ENCODE data around the gene ITPK1. TPM values are rescaled to one million over a fixed set of nuclear protein-coding genes. Genes with fewer than 3 reads are reported as not detected.
"Not testable (repeated sequence)": the region's sequence is repeated elsewhere in the genome, so short reads cannot be mapped to it uniquely, and the experiment has no call there.

Gene ITPK1
- polyA plus RNA-seq, 2 donors, result 15.8 to 22.4 TPM

DNA sequence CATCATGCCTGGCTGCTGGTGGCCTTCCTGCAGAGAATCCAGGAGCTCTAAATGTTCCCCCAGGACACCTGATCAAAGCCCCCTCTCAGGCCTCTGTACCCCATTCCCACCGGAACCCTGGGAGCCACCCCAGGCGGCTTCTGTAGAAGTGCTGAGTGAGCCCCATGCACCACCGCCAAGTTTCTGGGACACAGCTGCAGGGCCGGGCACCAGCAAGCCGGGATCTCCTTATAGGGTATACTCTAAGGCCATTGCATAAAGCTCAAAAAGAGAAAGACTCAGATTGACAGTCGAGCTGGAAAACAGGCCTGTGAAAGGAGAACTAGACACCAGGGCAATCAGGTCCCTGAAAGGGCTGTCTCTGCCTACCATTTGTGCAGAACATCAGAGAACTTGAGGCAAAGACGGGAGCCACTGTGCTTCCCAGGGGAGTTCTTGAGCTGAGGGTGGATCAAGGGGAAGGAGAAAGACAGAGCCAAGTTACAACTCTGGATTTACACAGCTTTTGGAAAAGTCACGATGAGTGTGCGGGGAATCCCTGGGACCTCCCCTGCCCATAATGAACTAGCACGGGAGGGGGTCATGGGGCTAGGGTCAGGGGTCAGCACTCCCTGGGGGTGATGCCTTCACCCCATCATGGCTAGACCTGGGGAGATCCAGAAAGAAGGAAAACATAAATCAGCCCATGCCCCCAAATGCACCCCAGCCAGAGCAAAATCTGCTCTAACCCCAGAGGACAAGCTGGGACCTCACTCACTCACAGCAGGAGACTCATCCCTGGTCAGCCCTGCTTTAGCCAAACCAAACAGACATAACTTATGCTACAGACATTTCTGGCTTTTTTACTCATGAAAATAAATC, 51.1 kb downstream of the ITPK1 start:
- Histone ChIP-seq H3K9me3 (ENCODE audit: control insufficient read depth in 2 of 2, insufficient read depth in 1 of 2, low read depth in 1 of 2, low read length in 1 of 2) (no peaks in the 10 kb centered on the region), H3K27ac (ENCODE audit: low read depth in 2 of 2, low read length in 1 of 2) (peak overlapping the region; percentile 19 to 78), H3K4me1 (ENCODE audit: control insufficient read depth in 2 of 2, insufficient read depth in 2 of 2, low read length in 1 of 2) (peaks cover 0 to 2% of the 10 kb centered on the region in 2 donors), H3K27me3 (ENCODE audit: control insufficient read depth in 1 of 2, insufficient read depth in 2 of 2, low read length in 2 of 2) (no peaks in the 10 kb centered on the region), H3K36me3 (ENCODE audit: control insufficient read depth in 2 of 2, insufficient read depth in 2 of 2, low read length in 1 of 2) (no peaks in the 10 kb centered on the region), H3K4me3 (ENCODE audit: low read depth in 1 of 2, low read length in 2 of 2) (no peak overlapping the region)
- WGBS, 2 donors, result 68 to 74% methylated on average over 10 of the region's 10 CpGs

DNA sequence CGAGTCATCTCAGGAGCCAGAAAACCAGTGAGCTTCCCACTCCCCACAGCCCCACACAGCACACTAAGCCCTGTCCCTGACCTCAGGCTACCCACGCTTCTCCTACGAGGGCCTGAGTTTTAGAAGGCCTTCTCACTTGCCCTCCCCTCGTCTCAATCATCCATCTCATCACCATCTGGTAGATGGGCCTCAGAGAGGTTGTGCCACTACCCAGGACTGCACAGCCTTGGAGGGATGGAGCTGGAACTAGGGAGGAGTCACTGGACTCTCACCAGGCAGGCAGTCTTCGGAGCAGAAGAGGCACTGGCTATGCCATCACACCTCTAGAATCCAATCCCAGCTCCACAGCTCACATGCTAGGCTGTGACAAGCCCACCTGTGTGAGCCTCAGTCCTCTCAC, 52.3 kb downstream of the ITPK1 start:
- Histone ChIP-seq H3K27me3 (ENCODE audit: control insufficient read depth in 1 of 2, insufficient read depth in 2 of 2, low read length in 2 of 2) (no peaks in the 10 kb centered on the region), H3K36me3 (ENCODE audit: control insufficient read depth in 2 of 2, insufficient read depth in 2 of 2, low read length in 1 of 2) (no peaks in the 10 kb centered on the region), H3K27ac (ENCODE audit: low read depth in 2 of 2, low read length in 1 of 2) (peak overlapping the region; percentile 41 to 72), H3K9me3 (ENCODE audit: control insufficient read depth in 2 of 2, insufficient read depth in 1 of 2, low read depth in 1 of 2, low read length in 1 of 2) (no peaks in the 10 kb centered on the region), H3K4me3 (ENCODE audit: low read depth in 1 of 2, low read length in 2 of 2) (no peak overlapping the region), H3K4me1 (ENCODE audit: control insufficient read depth in 2 of 2, insufficient read depth in 2 of 2, low read length in 1 of 2) (peaks cover 0 to 2% of the 10 kb centered on the region in 2 donors)
- WGBS, 2 donors, result 78 to 86% methylated on average over 5 of the region's 5 CpGs

DNA sequence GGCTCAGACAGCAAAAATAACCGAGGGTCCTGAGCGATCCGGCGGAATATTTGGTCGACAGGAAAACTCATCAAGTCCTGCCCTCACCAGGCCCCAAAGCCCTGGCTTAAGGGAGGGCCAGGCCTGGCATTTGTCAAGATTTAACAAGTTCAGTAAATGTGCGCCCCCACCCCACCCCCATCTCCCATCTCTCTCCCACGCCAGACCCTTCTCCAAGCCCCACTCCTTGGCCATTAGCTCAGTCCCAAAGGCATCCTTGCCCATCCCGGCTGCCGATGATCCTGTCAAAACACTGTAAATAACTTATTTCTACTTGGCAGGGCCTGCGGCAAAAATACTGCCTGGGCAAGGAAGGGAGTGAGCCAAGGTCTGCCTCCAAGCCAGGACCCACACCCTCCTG, 52.8 kb downstream of the ITPK1 start:
- no peak overlapping the region for H3K4me3 ChIP-seq (ENCODE audit: low read depth in 1 of 2, low read length in 2 of 2)
- 73 to 86% methylated on average over 10 of the region's 10 CpGs for WGBS, 2 donors
- H3K36me3 ChIP-seq (ENCODE audit: control insufficient read depth in 2 of 2, insufficient read depth in 2 of 2, low read length in 1 of 2), result no peaks in the 10 kb centered on the region
- H3K9me3 ChIP-seq (ENCODE audit: control insufficient read depth in 2 of 2, insufficient read depth in 1 of 2, low read depth in 1 of 2, low read length in 1 of 2), result no peaks in the 10 kb centered on the region
- H3K4me1 ChIP-seq (ENCODE audit: control insufficient read depth in 2 of 2, insufficient read depth in 2 of 2, low read length in 1 of 2), result peaks cover 0 to 2% of the 10 kb centered on the region in 2 donors
- peak overlapping the region in 1 of 2 donors; percentile 72 for H3K27ac ChIP-seq (ENCODE audit: low read depth in 2 of 2, low read length in 1 of 2)
- no peaks in the 10 kb centered on the region for H3K27me3 ChIP-seq (ENCODE audit: control insufficient read depth in 1 of 2, insufficient read depth in 2 of 2, low read length in 2 of 2)

DNA sequence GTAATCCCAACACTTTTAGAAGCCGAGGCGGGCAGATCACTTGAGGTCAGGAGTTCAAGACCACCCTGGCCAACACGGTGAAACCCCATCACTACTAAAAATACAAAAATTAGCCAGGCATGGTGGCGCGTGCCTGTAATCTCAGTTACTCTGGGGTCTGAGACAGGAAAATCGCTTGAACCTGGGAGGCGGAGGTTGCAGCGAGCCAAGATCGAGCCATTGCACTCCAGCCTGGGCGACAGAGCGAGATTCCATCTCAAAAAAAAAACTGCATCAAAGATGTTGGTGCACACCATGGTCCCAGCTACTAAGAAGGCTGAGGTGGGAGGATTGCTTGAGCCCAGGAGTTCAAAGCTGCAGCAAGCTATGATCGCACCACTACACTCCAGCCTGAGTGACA, 53.7 kb downstream of the ITPK1 start:
- H3K4me1 ChIP-seq (ENCODE audit: control insufficient read depth in 2 of 2, insufficient read depth in 2 of 2, low read length in 1 of 2); H3K9me3 ChIP-seq (ENCODE audit: control insufficient read depth in 2 of 2, insufficient read depth in 1 of 2, low read depth in 1 of 2, low read length in 1 of 2); H3K27me3 ChIP-seq (ENCODE audit: control insufficient read depth in 1 of 2, insufficient read depth in 2 of 2, low read length in 2 of 2); H3K36me3 ChIP-seq (ENCODE audit: control insufficient read depth in 2 of 2, insufficient read depth in 2 of 2, low read length in 1 of 2); H3K4me3 ChIP-seq (ENCODE audit: low read depth in 1 of 2, low read length in 2 of 2); H3K27ac ChIP-seq (ENCODE audit: low read depth in 2 of 2, low read length in 1 of 2): not testable (repeated sequence)
- WGBS, 2 donors, result 88 to 91% methylated on average over 12 of the region's 12 CpGs

DNA sequence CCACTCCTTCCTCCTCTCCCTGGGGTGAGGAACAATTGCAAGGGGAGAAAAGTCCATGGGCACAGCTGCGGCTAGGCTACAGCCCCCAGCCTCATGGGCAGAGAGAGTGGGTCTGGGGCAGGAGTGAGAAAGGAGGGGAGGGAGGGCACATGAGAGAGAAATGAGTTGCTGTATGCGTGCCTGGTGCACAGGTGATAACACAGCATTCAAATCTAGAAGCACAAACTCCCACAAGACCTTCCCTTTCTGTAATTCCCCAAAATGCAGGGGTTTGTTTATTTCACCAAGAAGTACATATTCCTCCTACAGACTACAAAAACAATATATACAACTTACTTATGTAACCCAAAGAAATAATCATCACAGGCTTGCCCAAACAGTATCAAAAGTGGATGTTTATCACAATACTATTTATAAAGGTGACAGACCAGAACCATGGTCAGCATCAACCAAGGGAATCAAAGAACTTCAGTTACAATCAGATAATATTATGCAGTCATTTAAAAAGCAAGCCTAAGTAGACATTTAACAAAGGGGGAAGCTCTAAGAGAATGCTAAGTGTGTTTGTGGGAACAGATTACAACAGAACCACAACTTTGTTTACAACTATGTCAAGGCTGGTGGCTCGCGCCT, 54.2 kb downstream of the ITPK1 start:
- WGBS, 2 donors, result 84 to 87% methylated on average over 4 of the region's 4 CpGs
- H3K4me1 ChIP-seq (ENCODE audit: control insufficient read depth in 2 of 2, insufficient read depth in 2 of 2, low read length in 1 of 2), result no peaks in the 10 kb centered on the region
- H3K27me3 ChIP-seq (ENCODE audit: control insufficient read depth in 1 of 2, insufficient read depth in 2 of 2, low read length in 2 of 2), result no peaks in the 10 kb centered on the region
- no peaks in the 10 kb centered on the region for H3K36me3 ChIP-seq (ENCODE audit: control insufficient read depth in 2 of 2, insufficient read depth in 2 of 2, low read length in 1 of 2)
- H3K27ac ChIP-seq (ENCODE audit: low read depth in 2 of 2, low read length in 1 of 2), result no peak overlapping the region
- H3K4me3 ChIP-seq (ENCODE audit: low read depth in 1 of 2, low read length in 2 of 2), result no peak overlapping the region
- H3K9me3 ChIP-seq (ENCODE audit: control insufficient read depth in 2 of 2, insufficient read depth in 1 of 2, low read depth in 1 of 2, low read length in 1 of 2), result no peaks in the 10 kb centered on the region

DNA sequence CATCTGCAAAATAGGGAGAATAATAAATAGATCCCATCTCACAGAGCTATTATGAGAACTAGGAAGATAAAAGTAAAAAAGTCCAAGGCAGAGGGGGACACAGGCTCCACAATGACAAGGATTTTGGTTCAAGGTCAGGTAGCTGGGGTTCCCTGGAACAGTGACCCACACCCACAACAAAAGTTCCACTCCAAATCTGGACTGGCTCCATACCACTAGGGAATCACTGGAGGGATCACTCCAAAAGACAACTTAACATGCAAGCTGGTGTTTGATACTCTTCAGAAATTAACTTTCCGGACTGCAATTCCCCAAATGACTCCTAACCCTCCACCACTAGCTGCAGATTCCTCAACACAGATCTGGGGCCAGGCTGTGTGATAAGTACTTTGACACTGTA, 54.9 kb downstream of the ITPK1 start:
- Histone ChIP-seq H3K4me1 (ENCODE audit: control insufficient read depth in 2 of 2, insufficient read depth in 2 of 2, low read length in 1 of 2) (peaks cover 2 to 5% of the 10 kb centered on the region in 2 donors), H3K36me3 (ENCODE audit: control insufficient read depth in 2 of 2, insufficient read depth in 2 of 2, low read length in 1 of 2) (peaks cover 0 to 2% of the 10 kb centered on the region in 2 donors), H3K27me3 (ENCODE audit: control insufficient read depth in 1 of 2, insufficient read depth in 2 of 2, low read length in 2 of 2) (no peaks in the 10 kb centered on the region), H3K4me3 (ENCODE audit: low read depth in 1 of 2, low read length in 2 of 2) (no peak overlapping the region), H3K9me3 (ENCODE audit: control insufficient read depth in 2 of 2, insufficient read depth in 1 of 2, low read depth in 1 of 2, low read length in 1 of 2) (peaks cover 0 to 2% of the 10 kb centered on the region in 2 donors), H3K27ac (ENCODE audit: low read depth in 2 of 2, low read length in 1 of 2) (no peak overlapping the region)
- WGBS, 2 donors, result 93% methylated on average over 1 of the region's 1 CpG

DNA sequence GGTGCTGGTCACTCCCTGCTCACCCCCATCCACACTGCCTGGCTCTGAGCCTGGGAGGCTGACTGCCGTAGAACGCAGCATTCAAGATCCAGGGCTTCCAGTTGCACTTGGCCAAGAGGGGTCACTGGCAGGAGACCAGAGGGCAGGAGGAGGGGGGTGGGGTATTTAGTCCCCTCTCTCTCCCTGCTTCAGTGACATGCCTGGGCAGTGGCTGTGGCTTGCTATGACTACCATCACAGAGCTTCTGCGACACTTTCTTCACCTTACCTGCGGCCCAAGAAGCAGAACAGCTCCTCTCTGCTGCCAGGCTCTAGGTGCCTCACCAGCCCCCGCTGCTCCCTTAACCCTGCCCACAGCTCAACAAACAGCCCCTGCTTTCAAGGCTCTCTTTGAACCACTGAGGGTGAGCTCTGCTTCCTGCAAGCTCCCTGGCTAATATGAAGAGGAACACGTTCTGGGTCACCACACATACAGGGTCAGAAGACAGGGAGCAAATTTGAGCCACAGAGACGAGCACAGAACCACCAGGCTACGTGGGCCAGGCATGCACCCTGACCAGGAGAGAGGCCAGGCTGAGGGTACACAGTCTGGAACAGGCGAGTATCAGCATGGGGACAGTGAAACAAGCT, 55.7 kb downstream of the ITPK1 start:
- Histone ChIP-seq H3K9me3 (ENCODE audit: control insufficient read depth in 2 of 2, insufficient read depth in 1 of 2, low read depth in 1 of 2, low read length in 1 of 2) (peaks cover 0 to 2% of the 10 kb centered on the region in 2 donors), H3K4me1 (ENCODE audit: control insufficient read depth in 2 of 2, insufficient read depth in 2 of 2, low read length in 1 of 2) (peaks cover 5 to 6% of the 10 kb centered on the region in 2 donors), H3K36me3 (ENCODE audit: control insufficient read depth in 2 of 2, insufficient read depth in 2 of 2, low read length in 1 of 2) (peaks cover 0 to 3% of the 10 kb centered on the region in 2 donors), H3K4me3 (ENCODE audit: low read depth in 1 of 2, low read length in 2 of 2) (no peak overlapping the region), H3K27me3 (ENCODE audit: control insufficient read depth in 1 of 2, insufficient read depth in 2 of 2, low read length in 2 of 2) (no peaks in the 10 kb centered on the region), H3K27ac (ENCODE audit: low read depth in 2 of 2, low read length in 1 of 2) (peak overlapping the region; percentile 22 to 45)
- WGBS, 2 donors, result 61 to 64% methylated on average over 7 to 9 of the region's 9 CpGs

DNA sequence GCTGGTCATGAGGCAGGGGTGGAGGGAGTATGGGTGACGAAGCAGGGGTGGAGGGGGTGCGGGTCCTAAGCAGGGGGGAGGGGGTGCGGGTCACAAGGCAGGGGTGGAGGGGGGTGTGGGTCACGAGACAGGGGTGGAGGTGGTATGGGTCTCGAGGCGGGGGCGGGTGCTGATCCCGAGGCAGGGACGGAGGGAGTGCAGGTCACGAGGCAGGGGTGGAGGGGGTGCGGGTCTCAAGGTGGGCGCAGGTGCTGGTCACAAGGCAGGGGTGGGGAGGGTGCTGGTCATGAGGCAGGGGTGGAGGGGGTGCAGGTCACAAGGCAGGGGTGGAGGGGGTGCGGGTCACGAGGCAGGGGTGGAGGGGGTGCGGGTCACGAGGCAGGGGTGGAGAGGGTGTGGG, 56.5 kb downstream of the ITPK1 start:
- H3K4me1 ChIP-seq (ENCODE audit: control insufficient read depth in 2 of 2, insufficient read depth in 2 of 2, low read length in 1 of 2), result peaks cover 5 to 6% of the 10 kb centered on the region in 2 donors

DNA sequence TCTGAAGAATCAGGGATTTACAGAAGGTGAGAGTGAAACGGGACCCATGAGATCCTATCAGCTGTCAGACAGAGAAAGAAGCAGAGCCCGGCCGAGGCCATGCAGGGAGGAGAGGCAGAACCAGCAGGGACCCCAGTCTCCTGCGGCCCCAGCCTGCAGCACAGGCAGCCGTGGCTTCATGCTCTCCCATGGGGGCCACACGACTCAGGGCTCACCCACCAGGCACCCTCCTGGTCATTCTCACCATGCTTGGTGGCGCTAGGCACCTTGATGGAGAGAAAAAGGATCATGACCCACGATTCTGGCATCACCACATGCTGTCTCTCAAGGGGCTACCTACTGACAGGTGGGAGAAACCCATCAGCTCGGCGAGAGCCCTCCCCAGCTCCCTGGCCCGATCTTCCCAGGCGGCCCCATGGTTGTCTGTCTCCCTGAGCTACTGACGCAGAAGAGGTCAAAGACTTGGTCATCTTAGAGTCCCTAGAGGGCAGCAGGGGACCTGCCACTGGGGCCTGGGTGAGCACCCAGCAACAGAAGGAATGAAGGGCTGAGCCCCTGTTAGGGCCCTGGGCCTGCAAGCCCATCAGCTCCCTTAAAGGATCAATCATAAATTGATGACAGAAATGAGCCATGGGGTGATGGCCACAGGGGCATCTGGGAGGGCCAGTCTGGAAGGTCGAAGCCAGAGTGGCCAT, 58.0 kb downstream of the ITPK1 start:
- Histone ChIP-seq H3K4me3 (ENCODE audit: low read depth in 1 of 2, low read length in 2 of 2) (no peak overlapping the region), H3K9me3 (ENCODE audit: control insufficient read depth in 2 of 2, insufficient read depth in 1 of 2, low read depth in 1 of 2, low read length in 1 of 2) (peaks cover 0 to 2% of the 10 kb centered on the region in 2 donors), H3K4me1 (ENCODE audit: control insufficient read depth in 2 of 2, insufficient read depth in 2 of 2, low read length in 1 of 2) (peaks cover 5 to 6% of the 10 kb centered on the region in 2 donors), H3K27ac (ENCODE audit: low read depth in 2 of 2, low read length in 1 of 2) (peak overlapping the region; percentile 8 to 74), H3K36me3 (ENCODE audit: control insufficient read depth in 2 of 2, insufficient read depth in 2 of 2, low read length in 1 of 2) (peaks cover 0 to 6% of the 10 kb centered on the region in 2 donors), H3K27me3 (ENCODE audit: control insufficient read depth in 1 of 2, insufficient read depth in 2 of 2, low read length in 2 of 2) (no peaks in the 10 kb centered on the region)
- 94% methylated on average over 14 of the region's 14 CpGs for WGBS, 2 donors

More for the DNA sequence above, 56.5 kb downstream of the ITPK1 start:
- peaks cover 0 to 2% of the 10 kb centered on the region in 2 donors for H3K9me3 ChIP-seq (ENCODE audit: control insufficient read depth in 2 of 2, insufficient read depth in 1 of 2, low read depth in 1 of 2, low read length in 1 of 2)
- WGBS, 2 donors, result 92 to 93% methylated on average over 12 to 16 of the region's 16 CpGs
- peaks cover 0 to 6% of the 10 kb centered on the region in 2 donors for H3K36me3 ChIP-seq (ENCODE audit: control insufficient read depth in 2 of 2, insufficient read depth in 2 of 2, low read length in 1 of 2)
- no peak overlapping the region for H3K4me3 ChIP-seq (ENCODE audit: low read depth in 1 of 2, low read length in 2 of 2)
- H3K27me3 ChIP-seq (ENCODE audit: control insufficient read depth in 1 of 2, insufficient read depth in 2 of 2, low read length in 2 of 2), result no peaks in the 10 kb centered on the region
- H3K27ac ChIP-seq (ENCODE audit: low read depth in 2 of 2, low read length in 1 of 2), result no peak overlapping the region

Measured in esophagus (tissue), 2 donors.